Neural progenitor cell (in vitro differentiated cells): ENCODE measurements around the gene SPINK5. TPM values are rescaled to one million over a fixed set of nuclear protein-coding genes. Genes with fewer than 3 reads are reported as not detected.

Experiments
- DNase-seq: peaks from one replicate; pipeline ENCODE4 v3.0.0-alpha.2; 2016; ENCODE audit warnings: low spot score
- H2AFZ ChIP-seq: fragments of 200-600 bp; sonication (generic); replicated peaks from 2 replicates; pipeline ENCODE4 v1.6.1; 2016; ENCODE audit warnings: antibody characterized with exemption
- H3F3A ChIP-seq: fragments of 200-600 bp; sonication (generic); 2 replicates; pipeline ENCODE4 v1.6.1; 2016; ENCODE audit warnings: antibody characterized with exemption, low read depth
- H3K27ac ChIP-seq: fragments of 200-600 bp; sonication (generic); 2 replicates; pipeline ENCODE4 v1.5.1; 2016; ENCODE audit warnings: mild to moderate bottlenecking
- H3K27me3 ChIP-seq: fragments of 200-600 bp; sonication (generic); 2 replicates; pipeline ENCODE4 v1.6.1; 2016; ENCODE audit warnings: mild to moderate bottlenecking, moderate library complexity
- H3K36me3 ChIP-seq: fragments of 200-600 bp; sonication (generic); 2 replicates; pipeline ENCODE4 v1.5.1; 2016
- H3K4me1 ChIP-seq: fragments of 200-600 bp; sonication (generic); 2 replicates; pipeline ENCODE4 v1.6.1; 2016; ENCODE audit warnings: mixed run types
- H3K4me2 ChIP-seq: fragments of 200-600 bp; sonication (generic); 2 replicates; pipeline ENCODE4 v1.6.1; 2016
- H3K4me3 ChIP-seq: fragments of 200-600 bp; sonication (generic); 2 replicates; pipeline ENCODE4 v1.5.1; 2016
- H3K79me2 ChIP-seq: fragments of 200-600 bp; sonication (generic); 2 replicates; pipeline ENCODE4 v1.6.1; 2016; ENCODE audit warnings: low read depth
- H3K9ac ChIP-seq: fragments of 200-600 bp; sonication (generic); 2 replicates; pipeline ENCODE4 v1.6.1; 2016
- H3K9me3 ChIP-seq: fragments of 200-600 bp; sonication (generic); 2 replicates; pipeline ENCODE4 v1.5.1; 2016; ENCODE audit warnings: low read depth
- H4K20me1 ChIP-seq: fragments of 200-600 bp; sonication (generic); 2 replicates; pipeline ENCODE4 v1.6.1; 2016; ENCODE audit warnings: low read depth
- H3K27ac Mint-ChIP-seq: 3 replicates; pipeline ENCODE4 v1.8.0; 2021; ENCODE audit warnings: mixed read lengths
- H3K27me3 Mint-ChIP-seq: 2 replicates; pipeline ENCODE4 v1.8.0; 2022; ENCODE audit warnings: low read depth, mild to moderate bottlenecking, inconsistent platforms, moderate library complexity, mixed read lengths; ENCODE audit not compliant: insufficient read depth
- H3K36me3 Mint-ChIP-seq: 3 replicates; pipeline ENCODE4 v1.8.0; 2021; ENCODE audit warnings: mixed read lengths
- H3K4me1 Mint-ChIP-seq: 3 replicates; pipeline ENCODE4 v1.8.0; 2021; ENCODE audit warnings: mixed read lengths
- H3K4me3 Mint-ChIP-seq: 3 replicates; pipeline ENCODE4 v1.8.0; 2021; ENCODE audit warnings: mild to moderate bottlenecking, moderate library complexity, mixed read lengths
- H3K9me3 Mint-ChIP-seq: 3 replicates; pipeline ENCODE4 v1.8.0; 2020; ENCODE audit warnings: mixed read lengths
- EZH2 ChIP-seq: fragments of 200-600 bp; sonication (generic); IDR thresholded peaks from 2 replicates; pipeline ENCODE4 v1.6.1; 2017; ENCODE audit warnings: antibody characterized with exemption, mild to moderate bottlenecking, moderate library complexity
- EZH2phosphoT487 ChIP-seq: fragments of 200-600 bp; sonication (generic); IDR thresholded peaks from 2 replicates; pipeline ENCODE4 v1.6.1; 2017; ENCODE audit warnings: antibody characterized with exemption
- total RNA-seq: library from RNA; depleted of rRNA; stranded (reverse); fragments of >200 nt; gene quantifications from 2 replicates; pipeline ENCODE4 v1.2.3, GENCODE V29; 2015; ENCODE audit warnings: low replicate concordance
- TF ChIP-seq, protein P1 (sequence below): fragments of 200-600 bp; sonication (generic); IDR thresholded peaks from 2 replicates; pipeline ENCODE4 v1.5.1; 2017; ENCODE audit warnings: antibody characterized with exemption, mild to moderate bottlenecking

Gene SPINK5
- total RNA-seq, 1 donor from 2014 or later: 18.1 TPM

DNA sequence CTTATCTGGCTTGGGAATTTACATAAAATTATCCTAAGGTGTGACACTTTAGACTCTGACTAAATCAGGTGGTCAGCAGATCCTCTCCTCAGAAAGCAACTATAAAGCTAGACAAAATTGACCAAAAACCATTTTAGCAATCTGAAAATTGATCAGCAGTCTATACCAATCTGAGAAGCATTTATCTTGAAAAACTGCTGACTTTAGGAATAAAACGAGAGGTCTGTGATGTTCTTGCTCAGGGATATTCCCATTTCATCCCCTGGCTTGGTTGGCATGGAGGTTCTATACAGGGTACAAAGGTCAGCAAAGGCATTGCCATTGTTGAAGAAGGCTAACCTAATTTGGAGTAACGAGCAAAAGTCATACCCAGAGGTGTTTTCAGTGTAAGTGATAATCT is 11.7 kb downstream of the SPINK5 start:
- no peak overlapping the region for H3K27ac Mint-ChIP-seq
- H3K9me3 ChIP-seq: no peaks in the 10 kb centered on the region
- no peaks in the 10 kb centered on the region for H3K27me3 Mint-ChIP-seq

DNA sequence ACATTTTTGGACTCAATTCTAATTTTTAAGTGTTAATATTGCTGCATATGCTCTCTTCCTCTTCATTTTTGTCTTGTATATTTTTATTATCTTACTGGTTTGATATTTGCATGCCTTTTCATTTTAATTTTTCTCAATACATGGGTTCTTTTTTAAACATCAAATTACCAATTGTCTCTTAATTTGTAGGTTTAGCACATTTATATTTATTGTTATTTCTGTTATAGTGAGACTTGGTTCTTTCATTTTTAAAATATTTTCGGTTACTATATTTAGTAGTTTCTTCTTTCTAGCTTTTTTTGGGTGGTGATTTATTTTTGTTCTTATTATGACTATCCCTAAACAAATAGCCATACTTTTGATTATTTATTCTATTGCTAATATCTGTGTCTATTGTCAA is 19.4 kb downstream of the SPINK5 start:
- Mint-ChIP-seq H3K27ac (no peak overlapping the region), H3K4me3 (no peak overlapping the region), H3K9me3 (no peaks in the 10 kb centered on the region), H3K36me3 (no peaks in the 10 kb centered on the region), H3K4me1 (no peaks in the 10 kb centered on the region), H3K27me3 (no peaks in the 10 kb centered on the region)
- H3K9me3 ChIP-seq: no peaks in the 10 kb centered on the region
- TF ChIP-seq EZH2: no peak
- TF ChIP-seq, protein P1, sequence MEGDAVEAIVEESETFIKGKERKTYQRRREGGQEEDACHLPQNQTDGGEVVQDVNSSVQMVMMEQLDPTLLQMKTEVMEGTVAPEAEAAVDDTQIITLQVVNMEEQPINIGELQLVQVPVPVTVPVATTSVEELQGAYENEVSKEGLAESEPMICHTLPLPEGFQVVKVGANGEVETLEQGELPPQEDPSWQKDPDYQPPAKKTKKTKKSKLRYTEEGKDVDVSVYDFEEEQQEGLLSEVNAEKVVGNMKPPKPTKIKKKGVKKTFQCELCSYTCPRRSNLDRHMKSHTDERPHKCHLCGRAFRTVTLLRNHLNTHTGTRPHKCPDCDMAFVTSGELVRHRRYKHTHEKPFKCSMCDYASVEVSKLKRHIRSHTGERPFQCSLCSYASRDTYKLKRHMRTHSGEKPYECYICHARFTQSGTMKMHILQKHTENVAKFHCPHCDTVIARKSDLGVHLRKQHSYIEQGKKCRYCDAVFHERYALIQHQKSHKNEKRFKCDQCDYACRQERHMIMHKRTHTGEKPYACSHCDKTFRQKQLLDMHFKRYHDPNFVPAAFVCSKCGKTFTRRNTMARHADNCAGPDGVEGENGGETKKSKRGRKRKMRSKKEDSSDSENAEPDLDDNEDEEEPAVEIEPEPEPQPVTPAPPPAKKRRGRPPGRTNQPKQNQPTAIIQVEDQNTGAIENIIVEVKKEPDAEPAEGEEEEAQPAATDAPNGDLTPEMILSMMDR: no peak
- TF ChIP-seq EZH2phosphoT487: no peak
- no peak overlapping the region for H3K9ac ChIP-seq
- H4K20me1 ChIP-seq: no peaks in the 10 kb centered on the region
- no peak overlapping the region for H3K4me3 ChIP-seq
- H3K4me1 ChIP-seq: no peaks in the 10 kb centered on the region
- no peak overlapping the region for H3K27ac ChIP-seq
- H3K79me2 ChIP-seq: no peaks in the 10 kb centered on the region
- no peaks in the 10 kb centered on the region for H3K27me3 ChIP-seq
- no peaks in the 10 kb centered on the region for H3F3A ChIP-seq
- no peaks in the 10 kb centered on the region for H3K36me3 ChIP-seq
- no peak overlapping the region for H3K4me2 ChIP-seq
- DNase-seq: no peak
- no peak overlapping the region for H2AFZ ChIP-seq

More for the DNA sequence above, 11.7 kb downstream of the SPINK5 start:
- no peak overlapping the region for H3K4me3 Mint-ChIP-seq
- Histone ChIP-seq H3K4me3 (no peak overlapping the region), H3K36me3 (no peaks in the 10 kb centered on the region), H3K4me1 (peaks cover 4% of the 10 kb centered on the region), H4K20me1 (no peaks in the 10 kb centered on the region), H3K79me2 (no peaks in the 10 kb centered on the region), H2AFZ (no peak overlapping the region), H3K4me2 (no peak overlapping the region), H3K9ac (no peak overlapping the region), H3K27ac (no peak overlapping the region), H3K27me3 (no peaks in the 10 kb centered on the region), H3F3A (no peaks in the 10 kb centered on the region)
- TF ChIP-seq EZH2phosphoT487 (no peak), EZH2 (no peak)
- TF ChIP-seq, protein P1: no peak
- no peaks in the 10 kb centered on the region for H3K4me1 Mint-ChIP-seq
- DNase-seq: no peak
- peaks cover 5% of the 10 kb centered on the region for H3K9me3 Mint-ChIP-seq
- H3K36me3 Mint-ChIP-seq: peaks cover 1% of the 10 kb centered on the region

DNA sequence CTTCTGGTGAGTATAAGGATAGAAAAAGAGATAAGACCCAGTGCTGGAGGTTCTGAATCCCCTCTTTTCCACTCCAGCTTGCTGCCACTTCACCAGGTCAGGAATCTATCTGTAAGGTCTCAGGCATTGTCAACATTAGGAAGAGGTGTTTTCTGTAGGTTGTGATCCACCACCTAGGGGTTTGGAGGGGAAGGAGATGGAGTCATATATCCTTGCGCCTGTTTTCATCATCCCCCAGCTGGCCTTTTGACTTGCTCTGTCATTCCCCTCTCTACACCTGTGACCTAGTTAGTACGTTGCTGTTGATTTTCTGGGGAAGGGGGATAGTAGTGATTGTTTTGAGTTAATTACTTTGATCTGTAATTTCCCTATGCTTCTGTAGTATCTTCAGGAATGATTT is 20.5 kb downstream of the SPINK5 start:
- Mint-ChIP-seq H3K4me3 (no peak overlapping the region), H3K4me1 (peaks cover 3% of the 10 kb centered on the region), H3K27ac (no peak overlapping the region), H3K36me3 (no peaks in the 10 kb centered on the region), H3K27me3 (no peaks in the 10 kb centered on the region), H3K9me3 (no peaks in the 10 kb centered on the region)
- DNase-seq: no peak
- Histone ChIP-seq H3F3A (no peaks in the 10 kb centered on the region), H3K9me3 (no peaks in the 10 kb centered on the region), H3K27ac (no peak overlapping the region), H3K4me3 (no peak overlapping the region), H3K36me3 (no peaks in the 10 kb centered on the region), H3K4me2 (no peak overlapping the region), H3K27me3 (no peaks in the 10 kb centered on the region), H4K20me1 (no peaks in the 10 kb centered on the region), H3K9ac (no peak overlapping the region), H2AFZ (no peak overlapping the region), H3K4me1 (no peaks in the 10 kb centered on the region), H3K79me2 (no peaks in the 10 kb centered on the region)
- TF ChIP-seq EZH2phosphoT487: no peak

DNA sequence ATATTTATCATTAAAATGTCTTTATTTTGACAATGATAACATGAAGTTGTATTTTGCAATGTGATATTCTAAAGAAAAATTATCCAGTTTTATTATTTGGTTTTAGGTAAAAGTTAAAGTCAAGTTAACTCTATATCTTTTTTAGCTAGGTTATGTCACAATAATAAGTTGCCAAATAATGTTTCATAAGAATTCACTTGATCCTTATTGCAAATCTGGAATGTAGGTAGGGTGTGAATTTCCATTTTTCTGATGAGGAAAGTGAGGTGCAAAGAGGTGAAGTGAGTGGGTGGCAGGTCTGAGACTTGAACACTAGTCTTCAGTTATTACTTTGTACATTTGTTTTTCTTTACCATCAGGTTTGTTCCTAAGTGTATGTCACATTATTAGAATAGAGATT is 21.5 kb downstream of the SPINK5 start:
- H3K4me3 Mint-ChIP-seq: no peak overlapping the region

More for the DNA sequence above, 21.5 kb downstream of the SPINK5 start:
- H3K4me2 ChIP-seq: no peak overlapping the region
- H3K27ac ChIP-seq: no peak overlapping the region
- H3K27me3 ChIP-seq: no peaks in the 10 kb centered on the region
- TF ChIP-seq EZH2: no peak
- TF ChIP-seq, protein P1: no peak
- no peak for TF ChIP-seq EZH2phosphoT487
- no peaks in the 10 kb centered on the region for H3K36me3 ChIP-seq
- no peaks in the 10 kb centered on the region for H3K4me1 ChIP-seq
- H3K9ac ChIP-seq: no peak overlapping the region
- no peaks in the 10 kb centered on the region for H3K9me3 ChIP-seq
- H3K27ac Mint-ChIP-seq: no peak overlapping the region
- no peaks in the 10 kb centered on the region for H4K20me1 ChIP-seq
- H3K36me3 Mint-ChIP-seq: no peaks in the 10 kb centered on the region
- H3K9me3 Mint-ChIP-seq: no peaks in the 10 kb centered on the region
- H3K4me1 Mint-ChIP-seq: peaks cover 3% of the 10 kb centered on the region
- no peaks in the 10 kb centered on the region for H3K27me3 Mint-ChIP-seq
- no peaks in the 10 kb centered on the region for H3K79me2 ChIP-seq
- H2AFZ ChIP-seq: no peak overlapping the region
- DNase-seq: no peak
- no peaks in the 10 kb centered on the region for H3F3A ChIP-seq
- no peak overlapping the region for H3K4me3 ChIP-seq
